ENCODE measurements around the gene CACNA1H.
"Not testable (repeated sequence)": the region's sequence is repeated elsewhere in the genome, so short reads cannot be mapped to it uniquely, and the experiment has no call there.

Gene CACNA1H

GRCh38 chr16:1184980-1185379, 32.1 kb downstream of the CACNA1H start:
- Histone ChIP-seq H3K9ac (no peak overlapping the region), H3K9me3 (ENCODE audit: control insufficient read depth, low read length) (no peaks in the 10 kb centered on the region), H2AFZ (no peak overlapping the region), H3K4me1 (peaks cover 24% of the 10 kb centered on the region), H3K4me3 (ENCODE audit: low read depth, low read length) (no peak overlapping the region), H3K27me3 (ENCODE audit: control insufficient read depth, insufficient read depth, low read length) (no peaks in the 10 kb centered on the region), H3K79me2 (peaks cover 14% of the 10 kb centered on the region), H3K36me3 (ENCODE audit: control insufficient read depth, insufficient read depth, low read length) (no peaks in the 10 kb centered on the region), H3K27ac (no peak overlapping the region), H3K4me2 (ENCODE audit: low read length) (no peak overlapping the region)
- TF ChIP-seq, protein P1, sequence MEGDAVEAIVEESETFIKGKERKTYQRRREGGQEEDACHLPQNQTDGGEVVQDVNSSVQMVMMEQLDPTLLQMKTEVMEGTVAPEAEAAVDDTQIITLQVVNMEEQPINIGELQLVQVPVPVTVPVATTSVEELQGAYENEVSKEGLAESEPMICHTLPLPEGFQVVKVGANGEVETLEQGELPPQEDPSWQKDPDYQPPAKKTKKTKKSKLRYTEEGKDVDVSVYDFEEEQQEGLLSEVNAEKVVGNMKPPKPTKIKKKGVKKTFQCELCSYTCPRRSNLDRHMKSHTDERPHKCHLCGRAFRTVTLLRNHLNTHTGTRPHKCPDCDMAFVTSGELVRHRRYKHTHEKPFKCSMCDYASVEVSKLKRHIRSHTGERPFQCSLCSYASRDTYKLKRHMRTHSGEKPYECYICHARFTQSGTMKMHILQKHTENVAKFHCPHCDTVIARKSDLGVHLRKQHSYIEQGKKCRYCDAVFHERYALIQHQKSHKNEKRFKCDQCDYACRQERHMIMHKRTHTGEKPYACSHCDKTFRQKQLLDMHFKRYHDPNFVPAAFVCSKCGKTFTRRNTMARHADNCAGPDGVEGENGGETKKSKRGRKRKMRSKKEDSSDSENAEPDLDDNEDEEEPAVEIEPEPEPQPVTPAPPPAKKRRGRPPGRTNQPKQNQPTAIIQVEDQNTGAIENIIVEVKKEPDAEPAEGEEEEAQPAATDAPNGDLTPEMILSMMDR (IDR thresholded peaks at IDR 0.05): no peak

DNA sequence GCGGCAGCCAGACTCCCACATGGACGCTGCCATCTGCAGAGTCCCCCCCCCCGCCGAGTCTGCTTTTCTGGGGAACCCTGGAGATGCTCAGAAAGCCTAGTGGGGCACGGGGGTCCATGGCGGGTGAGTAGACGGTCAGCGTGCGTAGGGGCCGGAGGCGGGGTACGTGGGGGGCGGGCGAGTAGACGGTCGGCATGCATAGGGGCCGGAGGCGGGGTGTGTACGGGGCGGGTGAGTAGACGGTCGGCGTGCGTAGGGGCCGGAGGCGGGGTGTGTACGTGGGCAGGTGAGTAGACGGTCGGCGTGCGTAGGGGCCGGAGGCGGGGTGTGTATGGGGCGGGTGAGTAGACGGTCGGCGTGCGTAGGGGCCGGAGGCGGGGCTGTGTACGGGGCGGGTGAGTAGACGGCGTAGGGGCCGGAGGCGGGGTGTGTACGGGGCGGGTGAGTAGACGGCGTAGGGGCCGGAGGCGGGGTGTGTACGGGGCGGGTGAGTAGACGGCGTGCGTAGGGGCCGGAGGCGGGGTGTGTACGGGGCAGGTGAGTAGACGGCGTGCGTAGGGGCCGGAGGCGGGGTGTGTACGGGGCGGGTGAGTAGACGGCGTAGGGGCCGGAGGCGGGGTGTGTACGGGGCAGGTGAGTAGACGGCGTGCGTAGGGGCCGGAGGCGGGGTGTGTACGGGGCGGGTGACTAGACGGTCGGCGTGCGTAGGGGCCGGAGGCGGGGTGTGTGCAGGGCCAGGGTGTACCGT, 32.7 kb downstream of the CACNA1H start:
- H3K79me2 ChIP-seq: peaks cover 14% of the 10 kb centered on the region
- H3K4me3 ChIP-seq (ENCODE audit: low read depth, low read length); H3K9ac ChIP-seq; H3K27me3 ChIP-seq (ENCODE audit: control insufficient read depth, insufficient read depth, low read length); H3K36me3 ChIP-seq (ENCODE audit: control insufficient read depth, insufficient read depth, low read length); H2AFZ ChIP-seq; H3K4me2 ChIP-seq (ENCODE audit: low read length); H3K27ac ChIP-seq; H3K9me3 ChIP-seq (ENCODE audit: control insufficient read depth, low read length): not testable (repeated sequence)
- peaks cover 24% of the 10 kb centered on the region for H3K4me1 ChIP-seq

DNA sequence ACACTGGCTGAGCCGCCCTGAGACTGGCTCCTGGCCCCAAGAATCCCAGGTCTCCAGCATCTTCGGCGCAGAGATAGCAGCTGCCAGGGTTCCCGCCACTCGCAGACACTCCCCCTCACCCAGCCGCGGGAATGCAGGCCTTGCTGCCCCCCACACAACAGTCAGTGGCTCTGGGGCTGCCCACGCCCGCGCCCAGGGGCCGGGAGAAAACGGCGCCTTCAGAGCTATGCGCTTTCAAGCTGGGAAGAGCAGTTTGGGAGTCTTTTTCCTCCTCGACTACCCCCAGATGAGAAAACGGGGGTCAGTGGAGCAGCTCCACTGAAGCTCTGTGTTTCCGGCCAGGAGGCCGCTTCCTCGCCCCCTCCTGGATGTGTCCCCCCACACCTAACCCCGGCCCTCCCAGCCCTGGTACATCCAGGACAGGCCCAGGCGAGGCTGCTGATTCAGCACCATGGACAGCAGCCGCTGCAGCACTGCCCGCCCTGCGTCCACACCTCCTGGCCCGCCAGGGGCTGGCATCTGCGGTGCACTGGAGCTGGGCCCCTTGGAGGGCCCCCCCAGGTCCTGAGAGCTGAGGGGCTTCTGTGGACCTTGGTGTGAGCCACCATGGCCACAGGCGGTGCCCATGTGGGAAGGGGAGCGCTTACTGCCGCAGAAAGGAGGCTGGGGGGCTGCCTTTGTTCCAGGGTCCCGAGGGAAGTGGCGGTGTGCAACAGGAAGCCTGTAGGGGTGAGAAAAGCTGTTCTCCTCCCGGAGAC, 35.7 kb downstream of the CACNA1H start:
- no peak overlapping the region for H3K4me2 ChIP-seq (ENCODE audit: low read length)
- H3K27me3 ChIP-seq (ENCODE audit: control insufficient read depth, insufficient read depth, low read length): no peaks in the 10 kb centered on the region
- no peak overlapping the region for H3K27ac ChIP-seq
- H2AFZ ChIP-seq: no peak overlapping the region
- H3K9ac ChIP-seq: no peak overlapping the region
- H3K4me3 ChIP-seq (ENCODE audit: low read depth, low read length): no peak overlapping the region
- TF ChIP-seq, protein P1 (IDR thresholded peaks at IDR 0.05): no peak
- H3K79me2 ChIP-seq: peaks cover 12% of the 10 kb centered on the region
- H3K36me3 ChIP-seq (ENCODE audit: control insufficient read depth, insufficient read depth, low read length): no peaks in the 10 kb centered on the region
- H3K4me1 ChIP-seq: peaks cover 2% of the 10 kb centered on the region
- H3K9me3 ChIP-seq (ENCODE audit: control insufficient read depth, low read length): no peaks in the 10 kb centered on the region

DNA sequence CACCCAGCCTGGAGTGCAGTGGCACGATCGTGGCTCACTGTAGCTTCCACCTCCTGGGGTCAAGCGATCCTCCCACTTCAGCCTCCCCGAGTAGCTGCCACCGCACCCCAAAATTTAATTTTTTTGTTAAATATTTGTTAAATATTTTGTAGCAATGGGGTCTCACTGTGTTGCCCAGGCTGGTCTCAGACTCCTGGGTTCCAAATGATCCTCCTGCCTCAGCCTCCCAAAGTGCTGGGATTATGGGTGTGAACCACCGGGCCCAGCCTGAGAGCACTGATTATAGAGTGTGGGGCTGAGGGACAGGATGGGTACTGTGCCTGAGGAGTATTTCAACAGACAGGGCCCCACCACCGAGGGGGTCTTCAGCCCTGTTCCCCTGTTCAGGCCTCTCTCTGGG, 36.5 kb downstream of the CACNA1H start:
- TF ChIP-seq, protein P1 (IDR thresholded peaks at IDR 0.05): no peak
- H3K4me1 ChIP-seq: no peaks in the 10 kb centered on the region
- H3K9me3 ChIP-seq (ENCODE audit: control insufficient read depth, low read length): no peaks in the 10 kb centered on the region
- H3K79me2 ChIP-seq: peaks cover 9% of the 10 kb centered on the region
- no peak overlapping the region for H3K4me3 ChIP-seq (ENCODE audit: low read depth, low read length)
- H3K9ac ChIP-seq: no peak overlapping the region
- no peak overlapping the region for H3K4me2 ChIP-seq (ENCODE audit: low read length)
- H3K36me3 ChIP-seq (ENCODE audit: control insufficient read depth, insufficient read depth, low read length): no peaks in the 10 kb centered on the region
- H3K27me3 ChIP-seq (ENCODE audit: control insufficient read depth, insufficient read depth, low read length): no peaks in the 10 kb centered on the region
- H2AFZ ChIP-seq: no peak overlapping the region
- H3K27ac ChIP-seq: no peak overlapping the region

GRCh38 chr16:1190789-1191188, 37.9 kb downstream of the CACNA1H start:
- not testable (repeated sequence) for H3K27ac ChIP-seq; H3K4me1 ChIP-seq; H3K4me2 ChIP-seq (ENCODE audit: low read length); H3K36me3 ChIP-seq (ENCODE audit: control insufficient read depth, insufficient read depth, low read length); H2AFZ ChIP-seq; H3K9me3 ChIP-seq (ENCODE audit: control insufficient read depth, low read length); H3K79me2 ChIP-seq; H3K4me3 ChIP-seq (ENCODE audit: low read depth, low read length); H3K27me3 ChIP-seq (ENCODE audit: control insufficient read depth, insufficient read depth, low read length); H3K9ac ChIP-seq
